NCI-H2107 treated with DMSO at 0.1 percent for 48 hours (cell line): ENCODE data around the gene LIMCH1.
"Not testable (repeated sequence)": the region's sequence is repeated elsewhere in the genome, so short reads cannot be mapped to it uniquely, and the experiment has no call there.

Source experiments
- DNase-seq: peaks from one replicate; lab custom pipeline; 2025; ENCODE audit not compliant: unreplicated experiment; lab: John Stamatoyannopoulos, UW

Gene LIMCH1

GRCh38 chr4:41638866-41639265 is 100.9 kb downstream of the LIMCH1 start:
- DNase-seq, result no peak

GRCh38 chr4:41639291-41639690 is 101.3 kb downstream of the LIMCH1 start:
- no peak for DNase-seq

GRCh38 chr4:41640906-41641305 is 102.9 kb downstream of the LIMCH1 start:
- no peak for DNase-seq

- not testable (repeated sequence) for DNase-seq
Observed at GRCh38 chr4:41642746-41643145, 104.8 kb downstream of the LIMCH1 start.

GRCh38 chr4:41643331-41643730 is 105.4 kb downstream of the LIMCH1 start:
- no peak for DNase-seq

- no peak for DNase-seq
Observed at GRCh38 chr4:41644288-41644914, 106.4 kb downstream of the LIMCH1 start.

- no peak for DNase-seq
Observed at GRCh38 chr4:41644915-41645295, 106.9 kb downstream of the LIMCH1 start.

- no peak for DNase-seq
Observed at GRCh38 chr4:41645728-41646390, 107.9 kb downstream of the LIMCH1 start.

- DNase-seq, result no peak
Observed at GRCh38 chr4:41646862-41647261, 108.9 kb downstream of the LIMCH1 start.

GRCh38 chr4:41647383-41647782 is 109.4 kb downstream of the LIMCH1 start:
- DNase-seq, result no peak

GRCh38 chr4:41651150-41651549 is 113.2 kb downstream of the LIMCH1 start:
- DNase-seq, result not testable (repeated sequence)

- DNase-seq, result no peak
Observed at GRCh38 chr4:41652971-41653370, 115.0 kb downstream of the LIMCH1 start.

GRCh38 chr4:41653523-41653922 is 115.6 kb downstream of the LIMCH1 start:
- DNase-seq, result no peak

GRCh38 chr4:41655177-41655576 is 117.2 kb downstream of the LIMCH1 start:
- DNase-seq, result no peak

GRCh38 chr4:41656106-41656505 is 118.1 kb downstream of the LIMCH1 start:
- no peak for DNase-seq

- no peak for DNase-seq
Observed at GRCh38 chr4:41656572-41657520, 118.9 kb downstream of the LIMCH1 start.

- no peak for DNase-seq
Observed at GRCh38 chr4:41657561-41657960, 119.6 kb downstream of the LIMCH1 start.

GRCh38 chr4:41658163-41658562 is 120.2 kb downstream of the LIMCH1 start:
- DNase-seq, result no peak

- no peak for DNase-seq
Observed at GRCh38 chr4:41660352-41660751, 122.4 kb downstream of the LIMCH1 start.

GRCh38 chr4:41661442-41662076 is 123.6 kb downstream of the LIMCH1 start:
- DNase-seq, result peak; percentile 30

GRCh38 chr4:41665636-41666207 is 127.8 kb downstream of the LIMCH1 start:
- DNase-seq, result no peak
